ENCODE data around the gene ARF1. TPM values are rescaled to one million over a fixed set of nuclear protein-coding genes. Genes with fewer than 3 reads are reported as not detected.

The ARF1 gene
- total and polyA plus RNA-seq, 2 donors (not counting 1 experiment from before 2014, with no cell fraction given) = 193 to 389 TPM

- DNase-seq (no peak), ATAC-seq (ENCODE audit: low read depth) (no peak)
- no peak overlapping the region for H3K4me3 Mint-ChIP-seq
- Histone ChIP-seq H3K27ac (ENCODE audit: low read length in 2 of 2) (no peak overlapping the region), H3K27me3 (replicated peaks in 1 of 4; ENCODE audit: control extremely low read depth in 1 of 4, control insufficient read depth in 3 of 4, insufficient read depth in 4 of 4, low read length in 3 of 4) (peaks cover 0 to 99% (median 52%) of the 10 kb centered on the region in 4 experiments), H4K20me1 (ENCODE audit: control insufficient read depth, insufficient read depth, low read length, poor library complexity, severe bottlenecking) (no peaks in the 10 kb centered on the region), H3K4me1 (ENCODE audit: control insufficient read depth in 2 of 2, insufficient read depth in 2 of 2, low read length in 2 of 2) (peaks cover 23 to 35% of the 10 kb centered on the region in 2 donors), H3K4me2 (replicated peaks; ENCODE audit: low read depth, low read length, poor library complexity, severe bottlenecking) (no peak overlapping the region), H3K9ac (ENCODE audit: low read length) (no peak overlapping the region), H2AFZ (ENCODE audit: insufficient read depth, low read depth, low read length, poor library complexity, severe bottlenecking) (no peak overlapping the region), H3K9me3 (ENCODE audit: control extremely low read depth in 1 of 3, control insufficient read depth in 2 of 3, insufficient read depth in 1 of 3, low read length in 2 of 3) (peaks cover 0 to 46% (median 0%) of the 10 kb centered on the region in 3 donors), H3K79me2 (ENCODE audit: control insufficient read depth, insufficient read depth, low read length) (no peaks in the 10 kb centered on the region), H3K4me3 (ENCODE audit: control extremely low read depth in 1 of 5, extremely low read depth in 1 of 5, insufficient read depth in 1 of 5, low read depth in 2 of 5, low read length in 4 of 5) (no peak overlapping the region), H3K36me3 (replicated peaks in 1 of 2; ENCODE audit: control extremely low read depth in 1 of 2, control insufficient read depth in 1 of 2, extremely low read depth in 1 of 2, insufficient read depth in 2 of 2, low read length in 1 of 2) (no peaks in the 10 kb centered on the region)
- H3K27ac Mint-ChIP-seq = no peak overlapping the region
- 89% methylated on average over 14 of the region's 15 CpGs for WGBS (ENCODE audit: insufficient coverage)
- H3K27me3 Mint-ChIP-seq = peaks cover 15% of the 10 kb centered on the region
- H3K4me1 Mint-ChIP-seq = peaks cover 10% of the 10 kb centered on the region
- no peaks in the 10 kb centered on the region for H3K9me3 Mint-ChIP-seq (ENCODE audit: insufficient read depth)
- TF ChIP-seq EZH2 (IDR thresholded peaks at IDR 0.05; ENCODE audit: borderline replicate concordance, insufficient read depth, low read depth, low read length, poor library complexity, severe bottlenecking) (no peak), CTCF (IDR thresholded peaks at IDR 0.05) (no peak)
- CTCF ChIA-PET = no interaction called here
- intact Hi-C loops (cut with micrococcal nuclease) = no loop called here
- POLR2A ChIA-PET = no interaction called here
Measured at GRCh38 chr1:228063251-228064191, 19.0 kb upstream of the ARF1 start.

GRCh38 chr1:228064296-228064695 is 18.2 kb upstream of the ARF1 start:
- POLR2A ChIA-PET = no interaction called here
- Mint-ChIP-seq H3K4me3 (no peak overlapping the region), H3K27me3 (peaks cover 15% of the 10 kb centered on the region)

More at GRCh38 chr1:228064296-228064695, 18.2 kb upstream of the ARF1 start:
- H3K4me3 ChIP-seq (ENCODE audit: control extremely low read depth in 1 of 5, extremely low read depth in 1 of 5, insufficient read depth in 1 of 5, low read depth in 2 of 5, low read length in 4 of 5) = no peak overlapping the region
- DNase-seq (no peak), ATAC-seq (ENCODE audit: low read depth) (no peak)
- peaks cover 17 to 27% of the 10 kb centered on the region in 2 donors for H3K4me1 ChIP-seq (ENCODE audit: control insufficient read depth in 2 of 2, insufficient read depth in 2 of 2, low read length in 2 of 2)
- TF ChIP-seq CTCF (IDR thresholded peaks at IDR 0.05) (no peak), EZH2 (IDR thresholded peaks at IDR 0.05; ENCODE audit: borderline replicate concordance, insufficient read depth, low read depth, low read length, poor library complexity, severe bottlenecking) (no peak)
- no peaks in the 10 kb centered on the region for H3K9me3 Mint-ChIP-seq (ENCODE audit: insufficient read depth)
- no peaks in the 10 kb centered on the region for H4K20me1 ChIP-seq (ENCODE audit: control insufficient read depth, insufficient read depth, low read length, poor library complexity, severe bottlenecking)
- H3K27me3 ChIP-seq (replicated peaks in 1 of 4; ENCODE audit: control extremely low read depth in 1 of 4, control insufficient read depth in 3 of 4, insufficient read depth in 4 of 4, low read length in 3 of 4) = peaks cover 0 to 97% (median 49%) of the 10 kb centered on the region in 4 experiments
- H3K79me2 ChIP-seq (ENCODE audit: control insufficient read depth, insufficient read depth, low read length) = no peaks in the 10 kb centered on the region
- H3K4me2 ChIP-seq (replicated peaks; ENCODE audit: low read depth, low read length, poor library complexity, severe bottlenecking) = no peak overlapping the region
- H3K4me1 Mint-ChIP-seq = peaks cover 10% of the 10 kb centered on the region
- no peak overlapping the region for H3K27ac ChIP-seq (ENCODE audit: low read length in 2 of 2)
- intact Hi-C loops (cut with micrococcal nuclease) = no loop called here
- no peaks in the 10 kb centered on the region for H3K36me3 ChIP-seq (replicated peaks in 1 of 2; ENCODE audit: control extremely low read depth in 1 of 2, control insufficient read depth in 1 of 2, extremely low read depth in 1 of 2, insufficient read depth in 2 of 2, low read length in 1 of 2)
- no peak overlapping the region for H3K9ac ChIP-seq (ENCODE audit: low read length)
- H2AFZ ChIP-seq (ENCODE audit: insufficient read depth, low read depth, low read length, poor library complexity, severe bottlenecking) = no peak overlapping the region
- peaks cover 0 to 38% (median 0%) of the 10 kb centered on the region in 3 donors for H3K9me3 ChIP-seq (ENCODE audit: control extremely low read depth in 1 of 3, control insufficient read depth in 2 of 3, insufficient read depth in 1 of 3, low read length in 2 of 3)
- 64% methylated on average over 7 of the region's 8 CpGs for WGBS (ENCODE audit: insufficient coverage)
- no peak overlapping the region for H3K27ac Mint-ChIP-seq
- CTCF ChIA-PET = no interaction called here

Data from B cell (primary cell).